HG02678 (cell line): ENCODE results near the gene RFX1.
"Not testable (repeated sequence)": the region's sequence is repeated elsewhere in the genome, so short reads cannot be mapped to it uniquely, and the experiment has no call there.

ENCODE experiments used
- ATAC-seq: cut with Tn5 transposase; IDR thresholded peaks from one replicate; pipeline ENCODE4 v1.9.1; 2021; ENCODE audit warnings: mild to moderate bottlenecking, moderate library complexity; ENCODE audit not compliant: unreplicated experiment

RFX1 gene

GRCh38 chr19:13979686-13980085, 26.4 kb downstream of the RFX1 start:
- no peak for ATAC-seq

GRCh38 chr19:13979244-13979615, 26.9 kb downstream of the RFX1 start:
- ATAC-seq, result no peak

DNA sequence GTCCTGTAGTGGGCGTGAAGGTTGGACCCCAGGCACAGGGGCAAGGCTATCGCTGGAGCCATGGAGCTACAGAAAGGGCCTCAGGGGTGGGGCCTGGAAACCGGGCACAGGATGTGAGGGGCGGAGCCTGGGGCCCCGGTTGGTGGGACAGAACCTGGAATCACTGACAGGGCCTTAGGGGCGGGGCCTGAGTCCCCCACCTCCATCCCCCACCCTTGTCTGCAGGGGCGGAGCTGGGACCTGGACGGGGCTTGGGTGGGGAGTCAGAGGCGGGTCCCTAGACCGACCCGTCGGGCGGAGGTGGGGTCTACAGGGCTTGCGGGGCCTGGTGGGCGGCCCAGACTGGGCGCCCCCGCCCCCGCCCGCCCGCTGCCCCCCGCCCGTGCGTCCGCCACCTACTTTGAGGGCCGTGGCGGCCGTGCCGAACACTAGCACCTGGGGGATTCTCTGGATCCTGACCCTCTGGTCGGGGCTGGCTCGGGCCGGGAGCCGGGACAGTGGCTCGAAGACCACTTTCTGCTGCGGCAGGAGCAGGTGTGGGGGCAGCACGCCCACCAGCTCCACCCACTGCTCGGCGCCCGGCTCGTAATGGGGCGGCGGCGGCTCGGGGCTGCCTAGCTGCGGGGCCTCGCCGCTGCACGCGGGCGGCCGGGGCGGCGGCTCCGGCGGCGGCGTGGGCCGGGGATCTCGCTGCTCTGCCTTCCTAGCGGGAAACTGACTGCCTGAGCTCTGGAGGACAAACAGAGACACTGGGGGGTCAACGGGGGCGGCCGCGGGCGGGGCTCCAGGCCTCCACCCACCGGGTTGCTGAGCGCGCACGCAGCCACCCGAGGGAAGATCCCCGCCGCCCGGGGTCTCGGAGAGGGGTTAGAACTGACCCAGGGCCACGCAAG, 27.5 kb downstream of the RFX1 start:
- no peak for ATAC-seq

GRCh38 chr19:13977803-13978202, 28.3 kb downstream of the RFX1 start:
- no peak for ATAC-seq

DNA sequence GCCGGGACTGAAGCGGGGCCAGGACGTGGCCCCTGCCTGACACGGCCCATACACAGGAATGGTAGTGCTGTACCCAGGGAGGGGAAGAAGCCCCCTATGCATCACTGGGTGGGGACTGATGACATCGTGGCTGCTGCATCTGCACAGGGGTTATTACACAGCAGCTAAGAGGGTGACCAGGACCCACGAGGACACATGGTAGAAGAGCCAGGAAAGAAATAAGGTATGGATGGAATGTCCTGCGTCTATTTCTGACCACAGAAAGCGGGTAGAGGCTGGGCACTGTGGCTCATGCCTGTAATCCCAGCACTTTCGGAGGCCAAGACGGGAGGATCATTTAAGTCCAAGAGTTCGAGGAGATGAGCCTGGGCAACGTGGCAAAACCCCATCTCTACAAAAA, 29.7 kb downstream of the RFX1 start:
- ATAC-seq, result no peak

DNA sequence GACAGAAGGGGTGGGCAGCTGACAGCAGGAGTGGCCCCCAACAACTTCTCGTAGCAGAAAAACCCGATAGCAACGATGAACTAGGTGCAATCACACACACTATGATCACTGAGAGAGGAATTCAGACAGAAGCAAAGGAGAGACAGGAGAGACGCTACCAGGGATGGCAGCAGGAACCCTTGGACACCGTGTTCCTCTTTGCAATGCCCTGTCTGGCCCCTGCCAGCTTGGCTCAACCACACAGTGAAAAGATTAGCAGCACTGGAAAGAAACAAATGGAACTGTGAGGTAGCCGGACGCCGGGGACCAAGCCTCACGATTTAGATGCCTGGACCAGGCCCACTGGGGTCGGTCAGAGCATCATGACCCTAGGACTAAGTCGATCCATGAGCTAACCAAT, 30.2 kb downstream of the RFX1 start:
- ATAC-seq, result no peak

DNA sequence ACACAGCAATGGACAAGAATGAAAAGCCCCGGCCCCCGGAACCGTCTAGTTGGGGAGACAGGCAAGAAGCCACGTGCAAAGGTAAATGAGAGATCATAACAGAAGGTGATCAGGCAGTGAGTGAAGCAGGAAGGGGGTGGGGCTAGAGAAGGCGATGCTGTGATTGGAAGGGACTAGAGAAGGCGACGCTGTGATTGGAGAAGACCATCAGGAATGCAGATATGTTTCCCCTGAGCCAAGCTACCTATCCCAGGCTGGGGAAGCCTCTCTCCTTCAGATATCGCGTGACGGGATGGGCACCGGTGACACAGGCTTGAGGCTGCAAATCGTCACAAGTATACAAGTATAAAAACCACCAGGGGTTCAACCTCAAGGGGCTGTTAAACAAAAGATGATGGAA, 32.0 kb downstream of the RFX1 start:
- no peak for ATAC-seq

DNA sequence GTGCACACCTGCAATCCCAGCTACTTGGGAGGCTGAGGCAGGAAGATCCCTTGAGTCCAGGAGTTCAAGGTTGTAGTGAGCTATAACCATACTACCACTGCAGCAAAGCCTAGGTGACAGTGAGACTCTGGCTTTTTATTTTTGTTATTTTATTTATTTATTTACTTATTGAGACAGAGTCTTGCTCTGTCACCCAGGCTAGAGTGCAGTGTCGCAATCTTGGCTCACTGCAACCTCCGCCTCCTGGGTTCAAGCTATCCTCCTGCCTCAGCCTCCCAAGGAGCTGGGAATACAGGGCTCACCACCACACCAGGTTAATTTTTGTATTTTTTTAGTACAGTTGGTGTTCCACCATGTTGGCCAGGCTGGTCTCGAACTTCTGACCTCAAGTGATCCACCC, 32.6 kb downstream of the RFX1 start:
- ATAC-seq, result not testable (repeated sequence)

- ATAC-seq, result no peak
These were observed 33.6 kb downstream of the RFX1 start for GRCh38 chr19:13972368-13973155.

GRCh38 chr19:13971868-13972267, 34.3 kb downstream of the RFX1 start:
- not testable (repeated sequence) for ATAC-seq

GRCh38 chr19:13969897-13970296, 36.2 kb downstream of the RFX1 start:
- no peak for ATAC-seq

- ATAC-seq, result no peak
These were observed 37.1 kb downstream of the RFX1 start for GRCh38 chr19:13968999-13969398.

DNA sequence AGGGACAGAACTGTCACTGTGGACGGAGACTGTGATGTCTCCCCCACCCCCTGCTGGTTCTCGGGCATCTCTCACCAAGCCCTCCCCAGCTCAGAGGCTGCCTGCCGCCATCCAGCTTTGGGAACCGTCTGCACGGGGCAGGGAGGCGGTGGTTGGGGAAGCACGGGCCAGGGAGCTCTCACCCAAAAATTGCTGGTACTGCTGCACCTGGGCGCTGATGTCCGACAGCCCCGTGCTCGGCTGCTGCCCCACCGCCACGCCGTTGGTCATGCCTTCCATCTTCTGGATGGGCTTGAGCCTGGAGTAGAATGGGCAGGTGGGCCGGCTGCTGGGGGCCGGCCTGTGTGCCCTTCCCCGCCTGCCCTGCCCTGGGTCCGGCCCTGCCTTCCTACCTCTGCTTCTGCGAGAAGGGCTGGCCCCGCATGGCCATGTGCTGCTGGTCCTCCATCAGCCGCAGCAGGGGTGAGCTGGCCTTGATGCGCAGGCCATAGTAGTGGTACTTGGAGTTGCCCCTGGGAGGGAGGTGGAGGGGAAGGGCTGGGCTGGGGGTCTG, 37.7 kb downstream of the RFX1 start:
- ATAC-seq, result no peak

DNA sequence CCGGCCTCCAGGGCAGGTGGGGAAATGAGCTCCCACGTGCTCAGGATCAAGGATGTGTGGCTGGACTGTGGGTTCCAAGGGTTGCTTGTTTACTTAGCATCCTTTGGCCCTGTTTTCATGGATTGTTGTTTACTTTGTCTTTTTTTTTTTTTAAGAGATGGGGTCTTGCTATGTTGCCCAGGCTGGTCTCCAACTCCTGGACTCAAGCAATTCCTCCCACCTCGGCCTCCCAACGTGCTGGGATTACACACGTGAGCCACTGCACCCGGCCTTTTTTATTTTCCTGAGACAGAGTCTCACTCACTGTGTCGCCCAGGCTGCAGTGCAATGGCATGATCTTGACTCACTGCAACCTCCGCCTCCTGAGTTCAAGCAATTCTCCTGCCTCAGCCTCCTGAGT, 38.9 kb downstream of the RFX1 start:
- not testable (repeated sequence) for ATAC-seq

DNA sequence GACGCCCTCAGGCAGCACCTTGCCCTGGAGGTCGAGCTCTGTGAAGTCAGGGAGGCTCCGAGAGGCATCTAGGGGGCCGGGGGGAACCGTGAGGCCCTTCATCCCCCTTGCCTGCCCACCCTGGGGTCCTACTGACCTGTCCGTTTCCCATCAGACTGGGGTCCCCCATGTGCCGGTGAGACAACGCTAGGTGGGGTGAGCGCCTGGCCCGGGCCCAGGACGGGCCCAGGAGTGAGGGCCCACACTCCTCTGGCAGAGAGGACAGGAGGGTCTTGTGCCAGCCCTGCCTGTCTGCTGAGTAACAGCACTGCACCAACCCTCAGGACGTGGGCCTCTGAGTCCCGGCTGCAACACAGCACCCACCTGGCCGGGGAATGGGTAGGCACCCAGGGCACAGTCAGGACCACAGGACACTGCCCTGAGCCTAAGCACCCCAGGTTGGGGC, 39.4 kb downstream of the RFX1 start:
- no peak for ATAC-seq

DNA sequence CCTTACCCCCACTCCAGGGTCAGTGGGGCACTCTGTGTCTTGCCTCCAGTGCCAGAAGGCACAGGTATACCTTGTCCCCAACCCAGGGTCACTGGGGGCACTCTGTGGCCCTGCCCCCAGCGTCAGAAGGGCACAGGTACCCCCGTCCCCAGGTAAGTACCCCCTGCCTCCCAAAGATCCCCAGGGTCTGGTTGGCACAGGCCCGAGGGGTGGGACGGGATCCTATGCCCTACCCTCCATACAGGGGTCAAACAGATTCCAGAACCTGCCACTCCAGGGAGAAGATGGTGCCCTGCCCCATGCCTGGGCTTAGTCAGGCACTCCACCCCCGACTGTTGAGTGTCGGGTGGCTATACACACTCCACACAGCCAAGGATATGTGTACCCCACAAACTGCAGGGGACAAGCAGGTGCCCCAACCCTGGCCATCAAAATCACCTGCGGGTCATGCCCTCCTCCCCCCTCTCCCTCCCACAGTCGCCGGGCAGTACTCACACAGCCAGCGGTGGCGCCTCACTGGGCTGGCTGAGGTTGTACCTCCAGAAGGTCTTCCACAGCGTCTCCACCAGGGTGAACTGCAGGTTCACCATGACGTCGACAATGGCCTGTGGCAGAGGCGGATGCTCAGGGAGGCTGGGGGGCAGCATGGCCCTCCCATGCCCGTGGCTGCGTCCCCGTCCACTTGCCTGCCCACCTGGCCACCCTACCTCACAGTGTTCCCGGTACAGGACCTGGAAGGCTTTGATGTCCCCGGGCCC, 40.0 kb downstream of the RFX1 start:
- no peak for ATAC-seq

DNA sequence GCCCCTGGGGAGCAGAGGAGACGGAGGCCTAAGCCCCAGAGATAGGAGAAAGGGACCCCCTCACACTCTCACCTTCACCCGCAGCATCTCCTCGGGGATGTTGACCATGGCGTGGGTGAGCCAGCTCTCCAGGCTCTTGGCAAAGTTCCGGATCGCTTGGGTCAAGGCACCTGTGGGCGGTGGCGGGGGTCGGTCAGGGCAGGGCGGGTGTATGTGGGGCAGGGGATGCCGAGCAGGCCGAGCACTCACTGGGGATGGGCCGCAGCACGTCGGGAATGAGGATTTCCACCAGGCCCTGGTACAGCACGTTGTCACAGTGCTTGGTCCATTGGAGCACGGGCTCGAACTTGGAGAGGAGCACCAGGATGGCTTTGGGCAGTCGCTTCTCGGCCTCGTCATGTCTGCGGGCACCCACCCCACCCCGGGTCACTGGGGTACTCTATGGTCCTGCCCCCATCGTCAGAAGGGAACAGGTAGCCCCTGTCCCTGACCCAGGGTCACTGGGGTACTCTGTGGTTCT, 40.7 kb downstream of the RFX1 start:
- ATAC-seq, result no peak

DNA sequence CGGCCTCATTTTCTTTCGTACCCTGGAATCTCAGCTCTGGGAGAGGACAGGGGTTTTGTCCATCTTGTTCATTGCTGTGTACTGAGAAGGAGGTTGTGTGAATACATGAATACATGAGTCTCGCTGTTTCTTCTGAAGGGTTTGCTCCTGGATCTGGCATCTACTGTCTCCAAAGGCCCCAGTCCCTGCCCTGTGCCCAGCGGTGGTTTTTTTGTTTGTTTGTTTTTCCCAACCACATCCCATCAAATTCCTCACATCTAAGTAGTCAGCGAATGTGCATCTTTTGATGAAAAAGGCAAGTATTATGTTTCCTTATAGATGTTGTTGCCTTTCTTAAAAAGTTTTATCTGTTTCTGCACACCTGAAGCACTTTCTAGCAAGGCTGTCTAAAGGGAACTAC, 41.3 kb downstream of the RFX1 start:
- ATAC-seq, result no peak

DNA sequence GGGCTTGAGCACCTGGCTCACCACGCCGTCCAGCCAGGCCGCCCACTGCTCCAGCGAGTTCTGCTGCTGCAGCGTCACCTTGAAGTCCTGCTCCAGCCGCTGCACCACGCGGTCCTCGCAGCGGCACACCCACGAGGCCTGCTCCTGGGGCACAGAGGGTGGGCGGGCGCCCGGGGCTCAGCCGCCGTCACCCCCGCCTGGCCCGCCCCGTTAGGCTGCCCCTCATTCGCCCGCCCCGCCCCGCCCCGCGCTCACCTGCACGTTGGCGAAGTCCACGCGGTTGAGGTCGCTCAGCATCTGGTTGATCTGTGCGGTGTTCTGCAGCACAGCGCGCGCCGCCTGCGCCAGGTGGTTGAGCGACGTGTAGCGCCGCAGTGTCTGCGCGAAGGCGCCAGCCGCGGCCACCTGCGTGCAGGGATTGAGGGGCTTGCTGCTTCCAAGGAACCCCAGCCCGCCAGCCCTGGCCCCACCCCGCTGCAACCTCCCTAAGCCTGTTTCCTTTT, 42.5 kb downstream of the RFX1 start:
- no peak for ATAC-seq

GRCh38 chr19:13962699-13963602, 43.2 kb downstream of the RFX1 start:
- no peak for ATAC-seq
